Mammary epithelial cell (primary cell): ENCODE results near the gene GRWD1.

ENCODE experiments used
- CTCF ChIP-seq, 2 donors: IDR thresholded peaks in 1 of 2; conservative IDR thresholded peaks in 1 of 2; 2 replicates each; pipeline ENCODE4 v1.5.1; 2011 to 2012; ENCODE audit warnings: inconsistent platforms in 2 of 2, low read length in 2 of 2, mild to moderate bottlenecking in 2 of 2, control low read depth in 1 of 2, low read depth in 1 of 2; ENCODE audit not compliant: insufficient read depth in 1 of 2; ENCODE audit errors: extremely low read depth in 1 of 2
- EZH2 ChIP-seq: IDR thresholded peaks from 2 replicates; pipeline ENCODE4 v1.6.1; 2012; ENCODE audit warnings: low read length, inconsistent platforms, borderline replicate concordance

DNA sequence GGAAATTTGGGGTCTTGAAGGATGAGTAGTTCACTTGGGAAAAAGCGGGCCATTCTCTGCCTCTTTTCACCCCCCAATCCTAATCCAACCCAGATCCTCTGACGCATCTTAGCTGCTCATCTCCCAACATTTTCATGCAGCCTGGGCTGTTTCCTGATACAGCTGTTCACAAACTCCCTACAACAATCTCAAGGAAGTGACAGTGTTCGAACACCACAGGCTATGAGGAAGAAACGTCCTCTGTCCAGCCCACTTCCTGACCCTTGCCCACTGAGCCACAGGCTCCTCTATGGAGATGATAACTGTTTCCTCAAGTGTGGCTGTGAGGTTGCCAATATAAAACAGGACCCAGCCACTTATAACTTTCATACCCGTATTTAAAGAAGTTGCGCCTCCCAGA, 49.6 kb downstream of the GRWD1 start:
- no peak for TF ChIP-seq CTCF (conservative IDR thresholded peaks at IDR 0.05 in 1 of 2, IDR thresholded peaks at IDR 0.05 in 1 of 2; ENCODE audit: extremely low read depth in 1 of 2, insufficient read depth in 1 of 2, low read depth in 1 of 2, low read length in 2 of 2)
- TF ChIP-seq EZH2 = no peak
